Neural crest cell (in vitro differentiated cells): Measurements from ENCODE around the gene CNOT1. TPM values are rescaled to one million over a fixed set of nuclear protein-coding genes. Genes with fewer than 3 reads are reported as not detected.
A peak's percentile ranks its signal among the peaks of the same experiment; 100 is the strongest.
"Not testable (repeated sequence)": the region's sequence is repeated elsewhere in the genome, so short reads cannot be mapped to it uniquely, and the experiment has no call there.

Experiments
- DNase-seq: peaks from one replicate; pipeline ENCODE4 v3.0.0; 2021; ENCODE audit warnings: low read depth, mixed read lengths, low spot score
- H3K27ac Mint-ChIP-seq: one replicate; pipeline ENCODE4 v1.8.0; 2021; ENCODE audit warnings: mild to moderate bottlenecking, mixed read lengths; ENCODE audit not compliant: unreplicated experiment
- H3K27me3 Mint-ChIP-seq: 2 replicates; pipeline ENCODE4 v1.8.0; 2021; ENCODE audit warnings: low read depth, mild to moderate bottlenecking, mixed read lengths
- H3K36me3 Mint-ChIP-seq: 2 replicates; pipeline ENCODE4 v1.8.0; 2021; ENCODE audit warnings: low read depth, mild to moderate bottlenecking, mixed read lengths
- H3K4me1 Mint-ChIP-seq: 2 replicates; pipeline ENCODE4 v1.8.0; 2021; ENCODE audit warnings: mixed read lengths
- H3K4me3 Mint-ChIP-seq: one replicate; pipeline ENCODE4 v1.8.0; 2021; ENCODE audit warnings: mild to moderate bottlenecking, mixed read lengths
- H3K9me3 Mint-ChIP-seq: 2 replicates; pipeline ENCODE4 v1.8.0; 2021; ENCODE audit warnings: mixed read lengths
- CTCF ChIP-seq: fragments of 200-600 bp; sonication (generic); conservative IDR thresholded peaks from 2 replicates; pipeline ENCODE4 v1.5.0; 2021; ENCODE audit warnings: antibody characterized with exemption, mild to moderate bottlenecking
- total RNA-seq: library from RNA; stranded (reverse); gene quantifications from 2 replicates; pipeline ENCODE4 v1.2.1, GENCODE V29; 2021

Gene CNOT1
- total RNA-seq, 1 donor from 2014 or later: 254 TPM

- Mint-ChIP-seq H3K4me3 (no peak overlapping the region), H3K27me3 (no peaks in the 10 kb centered on the region), H3K9me3 (no peaks in the 10 kb centered on the region), H3K4me1 (no peaks in the 10 kb centered on the region), H3K27ac (no peak overlapping the region), H3K36me3 (peaks cover 28% of the 10 kb centered on the region)
- no peak for DNase-seq
- no peak for TF ChIP-seq CTCF
These were observed 50.0 kb downstream of the CNOT1 start for GRCh38 chr16:58579587-58579986.

- no peak overlapping the region for H3K27ac Mint-ChIP-seq
- H3K4me1 Mint-ChIP-seq: no peaks in the 10 kb centered on the region
- peaks cover 28% of the 10 kb centered on the region for H3K36me3 Mint-ChIP-seq
- no peak for DNase-seq
- no peak for TF ChIP-seq CTCF
- H3K9me3 Mint-ChIP-seq: no peaks in the 10 kb centered on the region
- no peaks in the 10 kb centered on the region for H3K27me3 Mint-ChIP-seq
- no peak overlapping the region for H3K4me3 Mint-ChIP-seq
These were observed 51.0 kb downstream of the CNOT1 start for GRCh38 chr16:58578642-58579041.

GRCh38 chr16:58577141-58577540, 52.5 kb downstream of the CNOT1 start:
- Mint-ChIP-seq H3K9me3 (no peaks in the 10 kb centered on the region), H3K4me1 (no peaks in the 10 kb centered on the region), H3K4me3 (no peak overlapping the region), H3K27me3 (no peaks in the 10 kb centered on the region), H3K36me3 (peaks cover 24% of the 10 kb centered on the region), H3K27ac (no peak overlapping the region)
- no peak for TF ChIP-seq CTCF
- no peak for DNase-seq

GRCh38 chr16:58574895-58575294, 54.7 kb downstream of the CNOT1 start:
- Mint-ChIP-seq H3K27me3 (no peaks in the 10 kb centered on the region), H3K27ac (no peak overlapping the region), H3K9me3 (no peaks in the 10 kb centered on the region), H3K36me3 (peaks cover 25% of the 10 kb centered on the region), H3K4me1 (no peaks in the 10 kb centered on the region), H3K4me3 (no peak overlapping the region)
- DNase-seq: no peak
- TF ChIP-seq CTCF: no peak

- DNase-seq, H3K27me3 Mint-ChIP-seq, H3K27ac Mint-ChIP-seq, H3K9me3 Mint-ChIP-seq, H3K4me1 Mint-ChIP-seq, H3K4me3 Mint-ChIP-seq: not testable (repeated sequence)
- peaks cover 24% of the 10 kb centered on the region for H3K36me3 Mint-ChIP-seq
These were observed 63.9 kb downstream of the CNOT1 start for GRCh38 chr16:58565697-58566096.

GRCh38 chr16:58563775-58564174, 65.9 kb downstream of the CNOT1 start:
- Mint-ChIP-seq H3K36me3 (peaks cover 21% of the 10 kb centered on the region), H3K4me1 (no peaks in the 10 kb centered on the region), H3K9me3 (no peaks in the 10 kb centered on the region), H3K4me3 (no peak overlapping the region), H3K27me3 (no peaks in the 10 kb centered on the region), H3K27ac (no peak overlapping the region)
- DNase-seq: no peak
- TF ChIP-seq CTCF: peak; percentile 40
